HG03439 (cell line): ENCODE measurements around the gene RNH1.

Source experiments
- ATAC-seq: cut with Tn5 transposase; IDR thresholded peaks from one replicate; pipeline ENCODE4 v1.9.1; 2021; ENCODE audit warnings: mild to moderate bottlenecking, moderate library complexity; ENCODE audit not compliant: unreplicated experiment

RNH1 gene

GRCh38 chr11:537622-538430 is 30.8 kb upstream of the RNH1 start:
- ATAC-seq: no peak

- peak; percentile 46 for ATAC-seq
These were observed 30.0 kb upstream of the RNH1 start, which contains the start of gene LRRC56 for GRCh38 chr11:536841-537621. TSS of gene LRRC56 (plus strand) at chr11:537527. CDS start at chr11:540685, 3,158 bp downstream.

- ATAC-seq: peak; percentile 67
These were observed 28.7 kb upstream of the RNH1 start, which contains the start of gene HRAS for GRCh38 chr11:535519-536454. TSS of gene HRAS (minus strand) at chr11:535576.

- no peak for ATAC-seq
These were observed 28.1 kb upstream of the RNH1 start for GRCh38 chr11:535210-535518.

GRCh38 chr11:534396-535209 is 27.6 kb upstream of the RNH1 start:
- ATAC-seq: no peak

- ATAC-seq: no peak
These were observed 26.7 kb upstream of the RNH1 start for GRCh38 chr11:533586-534395.

GRCh38 chr11:532986-533585 is 26.0 kb upstream of the RNH1 start:
- ATAC-seq: no peak

- no peak for ATAC-seq
These were observed 25.5 kb upstream of the RNH1 start for GRCh38 chr11:532527-532985.

GRCh38 chr11:531919-532526 is 25.0 kb upstream of the RNH1 start:
- no peak for ATAC-seq

GRCh38 chr11:530960-531831 is 24.2 kb upstream of the RNH1 start:
- no peak for ATAC-seq

- no peak for ATAC-seq
These were observed 22.8 kb upstream of the RNH1 start for GRCh38 chr11:529728-530411.

- no peak for ATAC-seq
These were observed 22.0 kb upstream of the RNH1 start for GRCh38 chr11:528815-529727.

GRCh38 chr11:528166-528814 is 21.2 kb upstream of the RNH1 start:
- ATAC-seq: no peak

- no peak for ATAC-seq
These were observed 19.1 kb upstream of the RNH1 start for GRCh38 chr11:526192-526591.

GRCh38 chr11:521177-521688 is 14.2 kb upstream of the RNH1 start:
- ATAC-seq: no peak
